ENCODE data around the gene KRTAP1-5.

- TF ChIP-seq CTCF (IDR thresholded peaks at IDR 0.05) (no peak), POLR2A (IDR thresholded peaks at IDR 0.05) (no peak)
These were observed 37.3 kb upstream of the KRTAP1-5 start for GRCh38 chr17:41064301-41064700.
